Keratinocyte (primary cell): ENCODE measurements around the gene MBNL3.

Experiments
- EZH2 ChIP-seq: IDR thresholded peaks from one replicate; pipeline ENCODE4 v1.6.1; 2012; ENCODE audit warnings: inconsistent platforms, mild to moderate bottlenecking, low read length, moderate library complexity
- TF ChIP-seq, protein P1 (sequence below), 3 experiments: IDR thresholded peaks in 1 of 3; conservative IDR thresholded peaks in 1 of 3; optimal IDR thresholded peaks in 1 of 3; 2 replicates in 2 of 3; 3 replicates in 1 of 3; pipeline versions ENCODE3 to v1.5.1; 2011; ENCODE audit warnings: low read length in 3 of 3, mild to moderate bottlenecking in 3 of 3, moderate library complexity in 2 of 3, control low read depth in 1 of 3, inconsistent platforms in 1 of 3; ENCODE audit not compliant: insufficient read depth in 2 of 3; ENCODE audit errors: extremely low read depth in 1 of 3

DNA sequence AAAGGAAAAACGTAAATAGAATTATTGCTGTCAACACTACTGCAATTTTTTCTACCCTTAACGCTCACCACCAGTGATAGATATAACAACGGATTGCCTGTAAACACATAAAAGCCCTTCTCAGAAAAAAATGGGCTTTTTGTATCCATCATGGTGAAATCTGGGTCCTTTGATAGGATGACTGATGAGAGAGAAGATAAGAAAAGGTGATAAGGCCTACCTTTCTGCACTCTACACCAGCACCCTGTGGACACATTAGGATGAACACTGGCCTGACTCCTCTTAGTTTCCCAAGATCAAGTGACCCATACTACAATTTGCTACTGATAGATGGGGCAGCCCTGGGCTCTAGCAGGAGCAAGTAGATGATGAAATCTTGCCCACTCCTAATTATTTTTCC is 157.3 kb downstream of the MBNL3 start:
- TF ChIP-seq, protein P1, sequence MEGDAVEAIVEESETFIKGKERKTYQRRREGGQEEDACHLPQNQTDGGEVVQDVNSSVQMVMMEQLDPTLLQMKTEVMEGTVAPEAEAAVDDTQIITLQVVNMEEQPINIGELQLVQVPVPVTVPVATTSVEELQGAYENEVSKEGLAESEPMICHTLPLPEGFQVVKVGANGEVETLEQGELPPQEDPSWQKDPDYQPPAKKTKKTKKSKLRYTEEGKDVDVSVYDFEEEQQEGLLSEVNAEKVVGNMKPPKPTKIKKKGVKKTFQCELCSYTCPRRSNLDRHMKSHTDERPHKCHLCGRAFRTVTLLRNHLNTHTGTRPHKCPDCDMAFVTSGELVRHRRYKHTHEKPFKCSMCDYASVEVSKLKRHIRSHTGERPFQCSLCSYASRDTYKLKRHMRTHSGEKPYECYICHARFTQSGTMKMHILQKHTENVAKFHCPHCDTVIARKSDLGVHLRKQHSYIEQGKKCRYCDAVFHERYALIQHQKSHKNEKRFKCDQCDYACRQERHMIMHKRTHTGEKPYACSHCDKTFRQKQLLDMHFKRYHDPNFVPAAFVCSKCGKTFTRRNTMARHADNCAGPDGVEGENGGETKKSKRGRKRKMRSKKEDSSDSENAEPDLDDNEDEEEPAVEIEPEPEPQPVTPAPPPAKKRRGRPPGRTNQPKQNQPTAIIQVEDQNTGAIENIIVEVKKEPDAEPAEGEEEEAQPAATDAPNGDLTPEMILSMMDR (optimal IDR thresholded peaks at IDR 0.05 in 1 of 3, IDR thresholded peaks at IDR 0.05 in 1 of 3, conservative IDR thresholded peaks at IDR 0.05 in 1 of 3; ENCODE audit: extremely low read depth in 1 of 3, insufficient read depth in 2 of 3, low read length in 3 of 3): no peak
- TF ChIP-seq EZH2: no peak
